LNCAP (cell line): ENCODE data around the gene NDUFB8.

Experiments
- TF ChIP-seq, protein P1 (sequence below): fragments of 450-650 bp; IDR thresholded peaks from 2 replicates; pipeline ENCODE4 v1.5.1; 2017; ENCODE audit warnings: mild to moderate bottlenecking

The NDUFB8 gene

DNA sequence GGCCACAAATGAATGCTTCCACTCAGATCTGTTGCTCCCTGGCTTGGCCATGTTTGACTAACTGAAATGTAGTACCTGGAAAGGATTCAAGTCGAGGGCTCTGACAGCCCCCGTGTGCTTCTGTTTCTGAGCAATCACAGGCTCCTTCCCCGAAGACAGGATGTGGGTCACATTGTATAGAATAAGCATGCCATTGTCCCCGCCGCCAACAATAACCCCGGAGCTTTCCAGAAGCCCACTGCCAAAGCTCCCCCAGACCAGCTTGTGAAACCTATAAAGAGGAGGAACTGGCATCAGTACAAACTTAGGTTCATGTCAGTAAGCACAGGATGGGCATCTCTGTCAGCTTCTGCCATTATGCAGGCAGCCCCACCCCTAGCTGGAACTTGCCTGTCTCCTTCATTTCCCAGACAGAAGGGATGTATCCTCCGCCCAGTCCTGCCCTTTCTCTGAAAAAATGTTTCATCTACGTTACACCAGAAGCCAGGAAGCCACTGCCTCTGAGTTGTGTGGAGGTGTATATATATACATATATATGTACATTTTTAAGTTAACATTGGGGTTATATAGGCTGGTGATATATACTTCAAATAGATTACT, 20.3 kb downstream of the NDUFB8 start:
- TF ChIP-seq, protein P1, sequence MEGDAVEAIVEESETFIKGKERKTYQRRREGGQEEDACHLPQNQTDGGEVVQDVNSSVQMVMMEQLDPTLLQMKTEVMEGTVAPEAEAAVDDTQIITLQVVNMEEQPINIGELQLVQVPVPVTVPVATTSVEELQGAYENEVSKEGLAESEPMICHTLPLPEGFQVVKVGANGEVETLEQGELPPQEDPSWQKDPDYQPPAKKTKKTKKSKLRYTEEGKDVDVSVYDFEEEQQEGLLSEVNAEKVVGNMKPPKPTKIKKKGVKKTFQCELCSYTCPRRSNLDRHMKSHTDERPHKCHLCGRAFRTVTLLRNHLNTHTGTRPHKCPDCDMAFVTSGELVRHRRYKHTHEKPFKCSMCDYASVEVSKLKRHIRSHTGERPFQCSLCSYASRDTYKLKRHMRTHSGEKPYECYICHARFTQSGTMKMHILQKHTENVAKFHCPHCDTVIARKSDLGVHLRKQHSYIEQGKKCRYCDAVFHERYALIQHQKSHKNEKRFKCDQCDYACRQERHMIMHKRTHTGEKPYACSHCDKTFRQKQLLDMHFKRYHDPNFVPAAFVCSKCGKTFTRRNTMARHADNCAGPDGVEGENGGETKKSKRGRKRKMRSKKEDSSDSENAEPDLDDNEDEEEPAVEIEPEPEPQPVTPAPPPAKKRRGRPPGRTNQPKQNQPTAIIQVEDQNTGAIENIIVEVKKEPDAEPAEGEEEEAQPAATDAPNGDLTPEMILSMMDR, result no peak

DNA sequence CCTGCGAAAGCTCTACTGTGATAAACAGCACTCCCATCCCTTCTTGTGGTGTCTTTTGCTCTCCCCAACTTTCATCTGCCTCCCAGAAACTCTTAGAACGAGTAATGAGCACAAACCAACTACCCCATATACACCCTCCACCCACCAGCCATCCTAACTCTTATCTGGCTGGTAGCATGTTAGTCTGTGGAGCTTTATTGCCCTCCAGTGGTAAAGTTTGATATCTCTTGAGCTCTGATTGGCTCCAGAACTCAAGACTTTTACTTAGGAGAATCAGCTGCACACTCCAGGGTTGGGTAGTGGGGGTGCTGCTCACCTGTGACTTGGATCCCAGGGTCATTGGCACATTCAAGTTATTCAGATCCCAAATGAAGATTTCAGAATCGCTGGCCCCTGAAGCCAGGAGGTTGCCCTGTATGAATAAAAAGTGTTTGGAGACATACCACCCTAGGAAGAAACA, 20.9 kb downstream of the NDUFB8 start:
- TF ChIP-seq, protein P1, result peak; percentile 46; the same call in 1 of the 2 replicates

DNA sequence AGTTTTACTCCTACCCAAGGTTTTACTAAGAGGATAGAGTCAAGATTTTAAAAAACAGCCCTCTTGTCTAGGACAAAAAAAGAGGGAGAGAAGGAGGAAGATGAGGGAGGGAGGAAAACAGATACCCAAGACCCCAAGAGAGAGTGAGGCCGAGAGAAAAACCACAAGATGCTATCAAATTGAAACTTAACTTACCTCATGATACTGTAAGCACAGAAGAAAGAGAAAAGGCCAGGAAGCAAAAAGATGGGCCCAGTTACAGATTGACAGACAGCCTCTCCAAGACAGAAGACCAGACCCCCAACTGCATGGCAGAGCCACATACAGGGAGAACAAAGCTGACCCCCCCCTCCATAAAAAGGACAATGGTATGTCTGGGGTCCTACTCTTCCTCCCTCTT, 21.4 kb downstream of the NDUFB8 start:
- TF ChIP-seq, protein P1, result no peak

DNA sequence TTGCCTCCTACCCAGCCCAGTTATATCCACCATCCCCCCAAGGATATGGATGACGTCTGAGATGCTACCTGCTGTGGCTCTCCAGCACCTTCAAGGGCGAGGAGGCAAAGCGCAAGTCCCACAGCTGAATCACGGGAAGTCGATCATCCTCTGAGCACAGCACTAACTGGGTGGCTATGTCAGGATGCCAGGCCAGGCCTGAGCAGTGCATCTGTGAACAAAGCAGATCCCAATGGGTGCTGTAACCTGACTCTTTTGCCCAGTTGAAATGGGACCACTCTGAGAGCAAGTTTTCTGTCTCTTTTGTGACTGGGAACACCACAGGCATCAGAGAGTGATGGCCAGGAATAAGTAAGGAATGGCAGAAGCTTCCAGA, 22.3 kb downstream of the NDUFB8 start:
- TF ChIP-seq, protein P1, result no peak

DNA sequence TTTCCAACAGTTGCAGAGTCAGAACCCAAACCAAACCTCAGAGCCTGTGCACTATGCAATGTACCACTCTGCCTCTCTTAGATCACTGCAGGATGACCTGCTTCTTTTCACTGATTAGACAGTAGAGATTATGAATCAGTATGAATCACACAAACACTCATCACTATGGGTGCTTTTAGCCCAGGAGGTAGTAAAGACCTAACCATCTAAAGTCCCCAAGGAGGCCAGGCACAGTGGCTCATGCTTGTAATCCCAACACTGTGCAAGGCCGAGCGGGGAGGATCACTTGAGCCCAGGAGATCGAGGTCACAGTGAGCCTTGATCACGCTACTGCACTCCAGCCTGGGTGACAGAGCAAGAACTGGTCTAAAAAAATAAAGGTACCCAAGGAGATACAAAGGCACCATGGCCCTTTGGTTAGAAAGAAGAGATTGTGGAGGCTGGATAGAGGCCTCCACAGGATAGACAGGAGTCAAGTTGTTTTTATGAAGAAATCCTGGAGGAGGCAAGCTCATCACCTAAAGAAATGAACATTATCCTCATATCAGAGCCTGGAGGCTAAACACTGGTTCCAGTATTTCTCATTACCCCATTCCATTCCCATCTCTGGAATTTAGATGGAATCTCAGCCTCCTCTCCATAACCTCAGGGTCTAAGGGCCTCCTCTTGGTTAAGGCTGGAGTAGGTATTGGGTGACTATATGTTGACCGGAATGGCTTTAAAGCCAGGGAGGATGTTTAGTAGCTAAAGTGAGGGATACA, 22.9 kb downstream of the NDUFB8 start:
- TF ChIP-seq, protein P1, result no peak

DNA sequence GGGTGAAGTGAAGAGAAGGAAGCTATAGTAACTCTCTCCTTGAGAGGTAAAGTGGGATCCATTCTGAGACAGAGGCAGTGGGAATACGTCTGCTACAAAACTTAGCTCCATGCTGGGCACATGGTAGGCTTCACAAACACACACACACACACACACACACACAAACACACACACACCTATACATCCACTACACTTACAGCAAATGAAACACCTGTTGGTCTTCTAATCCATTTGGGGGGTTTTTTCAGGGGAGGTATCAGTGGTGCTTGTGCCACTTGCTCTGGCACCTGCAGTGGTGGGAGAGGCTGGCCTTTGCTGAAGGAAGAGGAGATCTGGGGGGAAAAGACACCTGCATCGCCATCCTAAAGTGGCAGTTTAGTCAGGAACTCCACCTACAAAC, 24.5 kb downstream of the NDUFB8 start:
- TF ChIP-seq, protein P1, result no peak

DNA sequence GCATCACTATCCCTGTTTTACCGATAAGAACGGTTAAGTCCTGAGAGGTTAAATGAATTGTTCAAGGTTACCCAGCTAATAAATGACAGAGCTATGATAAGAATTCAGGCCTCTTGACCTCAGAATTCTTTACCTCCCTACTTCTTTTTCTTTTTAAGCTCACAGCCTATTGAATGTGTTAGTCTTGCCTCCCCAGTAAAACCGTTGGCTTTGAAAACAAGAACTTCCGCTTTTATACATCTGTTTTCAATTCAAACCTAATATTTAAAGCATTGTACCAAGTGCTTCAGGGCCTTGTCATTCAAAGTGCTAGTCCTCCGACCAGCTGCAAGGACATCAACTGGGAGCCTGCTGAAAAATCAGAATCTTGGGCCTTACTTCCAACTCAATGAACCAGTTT, 25.6 kb downstream of the NDUFB8 start:
- TF ChIP-seq, protein P1, result no peak
